ENCODE results near the gene BPIFB3. TPM values are rescaled to one million over a fixed set of nuclear protein-coding genes. Genes with fewer than 3 reads are reported as not detected.
"Not testable (repeated sequence)": the region's sequence is repeated elsewhere in the genome, so short reads cannot be mapped to it uniquely, and the experiment has no call there.

The BPIFB3 gene
- polyA plus RNA-seq, 3 donors = not detected

DNA sequence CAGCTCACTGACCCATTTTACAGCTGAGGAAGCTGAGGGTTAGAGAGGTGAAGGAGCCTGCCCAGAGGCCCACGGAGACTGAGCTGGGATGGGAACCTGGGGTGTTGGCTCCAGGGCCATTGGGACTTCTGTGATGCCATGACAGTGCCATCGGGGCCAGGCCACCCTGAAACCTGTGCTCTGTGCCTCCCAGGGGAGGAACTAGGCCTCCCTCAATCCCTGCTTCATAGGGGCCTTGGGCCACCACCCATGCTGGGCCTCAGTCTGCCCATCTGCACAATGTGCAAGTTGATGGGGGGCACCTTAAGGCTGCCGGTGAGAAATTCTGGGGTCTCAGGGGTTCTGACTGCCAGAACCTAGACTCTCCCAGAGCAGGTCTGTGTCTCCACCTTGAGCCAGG, 50.6 kb downstream of the BPIFB3 start:
- Histone ChIP-seq H3K36me3 (replicated peaks in 1 of 2; ENCODE audit: control insufficient read depth in 1 of 2, insufficient read depth in 2 of 2, low read length in 2 of 2) (no peaks in the 10 kb centered on the region), H3K4me2 (replicated peaks; ENCODE audit: extremely low read depth, low read length, poor library complexity, severe bottlenecking) (no peak overlapping the region), H3K9ac (ENCODE audit: insufficient read depth, low read length, poor library complexity, severe bottlenecking) (no peak overlapping the region), H3K27ac (ENCODE audit: low read depth in 1 of 2, low read length in 2 of 2) (no peak overlapping the region), H4K20me1 (ENCODE audit: insufficient read depth, low read length) (no peaks in the 10 kb centered on the region), H3K27me3 (ENCODE audit: control insufficient read depth in 2 of 2, insufficient read depth in 2 of 2, low read length in 2 of 2) (no peaks in the 10 kb centered on the region), H2AFZ (ENCODE audit: insufficient read depth, low read depth, low read length, poor library complexity, severe bottlenecking) (no peak overlapping the region), H3K79me2 (ENCODE audit: insufficient read depth, low read length) (no peaks in the 10 kb centered on the region), H3K4me1 (ENCODE audit: control insufficient read depth in 1 of 2, insufficient read depth in 2 of 2, low read length in 2 of 2) (no peaks in the 10 kb centered on the region), H3K4me3 (replicated peaks in 1 of 3; ENCODE audit: low read depth in 2 of 3, low read length in 3 of 3) (no peak overlapping the region), H3K9me3 (replicated peaks in 1 of 2; ENCODE audit: control insufficient read depth in 1 of 2, insufficient read depth in 1 of 2, low read length in 2 of 2) (no peaks in the 10 kb centered on the region)
- no peak overlapping the region for H3K27ac Mint-ChIP-seq
- no peaks in the 10 kb centered on the region for H3K4me1 Mint-ChIP-seq
- peaks cover 0 to 14% (median 2%) of the 10 kb centered on the region in 3 donors for H3K27me3 Mint-ChIP-seq (ENCODE audit: low read depth in 3 of 3)
- TF ChIP-seq, protein P1, sequence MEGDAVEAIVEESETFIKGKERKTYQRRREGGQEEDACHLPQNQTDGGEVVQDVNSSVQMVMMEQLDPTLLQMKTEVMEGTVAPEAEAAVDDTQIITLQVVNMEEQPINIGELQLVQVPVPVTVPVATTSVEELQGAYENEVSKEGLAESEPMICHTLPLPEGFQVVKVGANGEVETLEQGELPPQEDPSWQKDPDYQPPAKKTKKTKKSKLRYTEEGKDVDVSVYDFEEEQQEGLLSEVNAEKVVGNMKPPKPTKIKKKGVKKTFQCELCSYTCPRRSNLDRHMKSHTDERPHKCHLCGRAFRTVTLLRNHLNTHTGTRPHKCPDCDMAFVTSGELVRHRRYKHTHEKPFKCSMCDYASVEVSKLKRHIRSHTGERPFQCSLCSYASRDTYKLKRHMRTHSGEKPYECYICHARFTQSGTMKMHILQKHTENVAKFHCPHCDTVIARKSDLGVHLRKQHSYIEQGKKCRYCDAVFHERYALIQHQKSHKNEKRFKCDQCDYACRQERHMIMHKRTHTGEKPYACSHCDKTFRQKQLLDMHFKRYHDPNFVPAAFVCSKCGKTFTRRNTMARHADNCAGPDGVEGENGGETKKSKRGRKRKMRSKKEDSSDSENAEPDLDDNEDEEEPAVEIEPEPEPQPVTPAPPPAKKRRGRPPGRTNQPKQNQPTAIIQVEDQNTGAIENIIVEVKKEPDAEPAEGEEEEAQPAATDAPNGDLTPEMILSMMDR (IDR thresholded peaks at IDR 0.05) = no peak
- intact Hi-C loops (cut with micrococcal nuclease) = no loop called here
- no peak for DNase-seq
- H3K4me3 Mint-ChIP-seq = no peak overlapping the region
- H3K9me3 Mint-ChIP-seq = no peaks in the 10 kb centered on the region
- 93% methylated on average over 3 of the region's 3 CpGs for WGBS (ENCODE audit: insufficient coverage)
- H3K36me3 Mint-ChIP-seq = no peaks in the 10 kb centered on the region

GRCh38 chr20:33105316-33105924, 51.7 kb downstream of the BPIFB3 start:
- Histone ChIP-seq H4K20me1 (ENCODE audit: insufficient read depth, low read length) (no peaks in the 10 kb centered on the region), H3K9ac (ENCODE audit: insufficient read depth, low read length, poor library complexity, severe bottlenecking) (no peak overlapping the region), H3K9me3 (replicated peaks in 1 of 2; ENCODE audit: control insufficient read depth in 1 of 2, insufficient read depth in 1 of 2, low read length in 2 of 2) (no peaks in the 10 kb centered on the region), H3K4me1 (ENCODE audit: control insufficient read depth in 1 of 2, insufficient read depth in 2 of 2, low read length in 2 of 2) (no peaks in the 10 kb centered on the region), H3K27me3 (ENCODE audit: control insufficient read depth in 2 of 2, insufficient read depth in 2 of 2, low read length in 2 of 2) (no peaks in the 10 kb centered on the region), H3K79me2 (ENCODE audit: insufficient read depth, low read length) (no peaks in the 10 kb centered on the region), H3K4me2 (replicated peaks; ENCODE audit: extremely low read depth, low read length, poor library complexity, severe bottlenecking) (no peak overlapping the region), H3K4me3 (replicated peaks in 1 of 3; ENCODE audit: low read depth in 2 of 3, low read length in 3 of 3) (no peak overlapping the region), H3K27ac (ENCODE audit: low read depth in 1 of 2, low read length in 2 of 2) (no peak overlapping the region), H3K36me3 (replicated peaks in 1 of 2; ENCODE audit: control insufficient read depth in 1 of 2, insufficient read depth in 2 of 2, low read length in 2 of 2) (no peaks in the 10 kb centered on the region), H2AFZ (ENCODE audit: insufficient read depth, low read depth, low read length, poor library complexity, severe bottlenecking) (no peak overlapping the region)
- H3K27ac Mint-ChIP-seq = no peak overlapping the region
- no peaks in the 10 kb centered on the region for H3K4me1 Mint-ChIP-seq
- TF ChIP-seq, protein P1 (IDR thresholded peaks at IDR 0.05) = no peak
- no peak for DNase-seq
- WGBS (ENCODE audit: insufficient coverage) = 83% methylated on average over 3 of the region's 8 CpGs
- H3K9me3 Mint-ChIP-seq = no peaks in the 10 kb centered on the region
- peaks cover 0 to 14% (median 2%) of the 10 kb centered on the region in 3 donors for H3K27me3 Mint-ChIP-seq (ENCODE audit: low read depth in 3 of 3)
- no peaks in the 10 kb centered on the region for H3K36me3 Mint-ChIP-seq
- intact Hi-C loops (cut with micrococcal nuclease) = no loop called here
- no peak overlapping the region for H3K4me3 Mint-ChIP-seq

GRCh38 chr20:33106058-33106620, 52.4 kb downstream of the BPIFB3 start:
- H4K20me1 ChIP-seq (ENCODE audit: insufficient read depth, low read length); H3K36me3 ChIP-seq (replicated peaks in 1 of 2; ENCODE audit: control insufficient read depth in 1 of 2, insufficient read depth in 2 of 2, low read length in 2 of 2); H3K79me2 ChIP-seq (ENCODE audit: insufficient read depth, low read length); H3K27ac Mint-ChIP-seq; H3K36me3 Mint-ChIP-seq; H3K4me1 ChIP-seq (ENCODE audit: control insufficient read depth in 1 of 2, insufficient read depth in 2 of 2, low read length in 2 of 2); DNase-seq; H3K9ac ChIP-seq (ENCODE audit: insufficient read depth, low read length, poor library complexity, severe bottlenecking); H3K4me2 ChIP-seq (replicated peaks; ENCODE audit: extremely low read depth, low read length, poor library complexity, severe bottlenecking); H3K4me3 Mint-ChIP-seq; H3K4me1 Mint-ChIP-seq; H3K27ac ChIP-seq (ENCODE audit: low read depth in 1 of 2, low read length in 2 of 2); H3K9me3 ChIP-seq (replicated peaks in 1 of 2; ENCODE audit: control insufficient read depth in 1 of 2, insufficient read depth in 1 of 2, low read length in 2 of 2); H3K27me3 ChIP-seq (ENCODE audit: control insufficient read depth in 2 of 2, insufficient read depth in 2 of 2, low read length in 2 of 2); H2AFZ ChIP-seq (ENCODE audit: insufficient read depth, low read depth, low read length, poor library complexity, severe bottlenecking); intact Hi-C loops (cut with micrococcal nuclease); H3K9me3 Mint-ChIP-seq; H3K4me3 ChIP-seq (replicated peaks in 1 of 3; ENCODE audit: low read depth in 2 of 3, low read length in 3 of 3): not testable (repeated sequence)
- 40% methylated on average over 1 of the region's 7 CpGs for WGBS (ENCODE audit: insufficient coverage)
- H3K27me3 Mint-ChIP-seq (ENCODE audit: low read depth in 3 of 3) = peaks cover 0 to 14% (median 2%) of the 10 kb centered on the region in 3 donors

All from CD14-positive monocyte (primary cell).